Stimulated activated CD4-positive, alpha-beta T cell treated with anti-CD3 and anti-CD28 coated beads, TNF-alpha, amount 100 ng/mL, for 48 hours (primary cell): ENCODE results near the gene GSX1.

Experiments
- DNase-seq, 3 donors: peaks; one replicate each; pipeline ENCODE4 v3.0.0-alpha.2; 2020; ENCODE audit warnings: low read depth in 3 of 3

The GSX1 gene

DNA sequence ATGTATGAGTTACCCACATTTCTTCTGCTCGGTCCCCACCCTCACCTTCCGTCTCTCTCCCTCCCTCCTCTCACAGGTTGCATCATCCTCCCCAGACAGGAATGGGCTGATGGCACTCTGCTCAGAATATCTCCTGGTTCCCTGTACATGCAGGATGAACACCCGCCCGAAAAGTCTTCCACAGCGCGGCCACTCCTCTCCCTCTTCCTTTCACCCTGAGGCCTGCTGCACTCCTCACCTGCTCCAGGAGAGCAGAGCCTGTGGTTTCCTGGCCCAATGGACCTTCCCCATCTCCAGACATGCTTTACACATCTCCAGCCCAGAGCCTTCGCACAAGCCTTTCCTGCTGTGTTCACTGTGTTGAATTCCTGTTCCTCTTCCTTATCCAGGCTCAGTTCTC lies 40.9 kb downstream of the GSX1 start:
- no peak for DNase-seq

DNA sequence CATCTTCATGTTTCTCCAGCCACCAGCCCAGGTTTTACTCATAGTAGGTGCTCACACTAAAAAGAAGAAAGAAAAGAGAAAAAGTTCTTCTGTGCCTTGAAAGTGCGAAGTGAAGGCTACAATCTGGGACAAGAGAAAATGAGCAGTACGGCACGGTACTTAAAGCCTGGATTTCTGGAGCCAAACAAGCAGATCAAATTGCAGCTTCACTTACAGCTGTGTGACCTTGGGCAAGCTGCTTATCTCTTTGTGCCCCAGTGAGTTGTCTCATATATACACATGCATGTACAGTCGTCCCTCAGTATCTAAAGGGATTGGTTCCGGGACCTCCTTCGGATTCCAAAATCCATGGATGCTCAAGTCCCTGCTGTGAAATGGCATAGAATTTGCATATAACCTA lies 41.8 kb downstream of the GSX1 start:
- no peak for DNase-seq

DNA sequence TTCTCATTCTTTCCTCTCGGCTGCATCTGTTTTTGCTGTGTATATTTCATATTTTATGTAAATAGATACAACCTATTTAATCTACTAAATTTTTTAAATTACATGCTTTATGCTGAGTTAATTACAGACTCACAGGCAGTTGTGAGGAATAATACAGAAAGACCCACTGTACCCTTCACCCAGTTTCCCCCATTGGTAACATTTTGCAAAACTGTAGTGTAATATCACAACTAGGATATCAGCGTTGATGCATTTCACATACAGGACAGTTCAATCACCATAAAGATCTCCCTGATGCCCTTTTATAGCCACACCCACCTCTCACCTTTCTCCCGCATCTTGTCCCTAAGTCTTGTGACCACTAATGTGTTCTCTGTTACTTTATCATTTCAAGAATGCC lies 43.5 kb downstream of the GSX1 start:
- DNase-seq: no peak

GRCh38 chr13:27839809-27840467 lies 47.7 kb downstream of the GSX1 start:
- DNase-seq: no peak

GRCh38 chr13:27842571-27842970 lies 50.3 kb downstream of the GSX1 start:
- DNase-seq: no peak
